BJ (cell line): ENCODE results near the gene STX18. TPM values are rescaled to one million over a fixed set of nuclear protein-coding genes. Genes with fewer than 3 reads are reported as not detected.

Experiments
- CTCF ChIA-PET: fragments of 350-600 bp; formaldehyde crosslinking; extraction: SDS; loops from one replicate; lab custom pipeline; 2021; ENCODE audit warnings: antibody characterized with exemption, inconsistent platforms; lab: Yijun Ruan, JAX
- POLR2A ChIA-PET: fragments of 300-600 bp; sonication (Branson Sonifier 250); formaldehyde crosslinking; extraction: SDS; loops from one replicate; lab custom pipeline; 2021; ENCODE audit warnings: antibody characterized with exemption; lab: Charles Lee
- DNase-seq: peaks from one replicate; pipeline ENCODE4 v3.0.0-alpha.2; 2011; ENCODE audit warnings: low read depth
- H3K27me3 ChIP-seq: 2 replicates; pipeline ENCODE4 v1.6.0; 2011; ENCODE audit warnings: low read length; ENCODE audit not compliant: control insufficient read depth, insufficient read depth
- H3K36me3 ChIP-seq: 2 replicates; pipeline ENCODE4 v1.5.1; 2011; ENCODE audit warnings: low read length; ENCODE audit not compliant: control insufficient read depth, insufficient read depth
- H3K4me3 ChIP-seq: 2 replicates; pipeline ENCODE4 v1.5.1; 2011; ENCODE audit warnings: low read depth, mild to moderate bottlenecking, control low read depth, low read length
- polyA plus RNA-seq: library from polyadenylated mRNA; depleted of rRNA; stranded (reverse); fragments of >200 nt; gene quantifications from 2 replicates; pipeline ENCODE4 v1.2.3, GENCODE V29; 2011
- TF ChIP-seq, protein P1 (sequence below): IDR thresholded peaks from 2 replicates; pipeline ENCODE4 v1.5.1; 2011; ENCODE audit warnings: low read depth, mild to moderate bottlenecking, control low read depth, inconsistent platforms, low read length, moderate library complexity; ENCODE audit not compliant: insufficient read depth

The STX18 gene
- polyA plus RNA-seq, 1 experiment: 35.6 TPM

DNA sequence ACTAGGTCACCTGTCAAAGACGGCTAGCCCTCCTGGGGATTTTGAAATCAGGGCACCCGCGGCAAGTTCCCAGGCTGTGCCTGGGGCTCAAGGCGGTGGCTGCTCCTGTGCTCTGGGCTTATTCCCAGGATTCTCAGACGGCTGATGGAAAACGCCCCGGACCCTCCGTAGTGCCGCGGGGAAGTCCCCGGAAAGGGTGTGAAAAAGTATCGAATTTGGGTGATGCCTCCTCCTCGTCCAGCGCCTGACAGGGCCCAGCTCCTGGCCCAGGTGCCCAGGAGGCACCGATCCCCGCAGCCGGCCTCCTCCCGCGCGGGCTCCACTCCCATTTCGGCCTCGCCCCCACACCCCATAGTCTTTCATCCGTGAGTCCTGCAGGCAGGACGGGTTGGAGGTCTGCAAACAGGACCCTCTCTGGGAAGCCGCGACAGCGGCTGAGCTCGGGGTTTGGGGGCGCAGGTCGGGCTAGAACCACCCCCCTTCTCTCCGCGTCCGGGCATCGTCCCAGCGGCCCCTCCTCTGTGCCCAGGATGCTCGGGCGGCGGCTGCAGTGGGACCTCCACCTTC lies 156.0 kb downstream of the STX18 start:
- ChIA-PET POLR2A (no interaction called here), CTCF (no interaction called here)
- no peaks in the 10 kb centered on the region for H3K36me3 ChIP-seq
- DNase-seq: no peak
- TF ChIP-seq, protein P1, sequence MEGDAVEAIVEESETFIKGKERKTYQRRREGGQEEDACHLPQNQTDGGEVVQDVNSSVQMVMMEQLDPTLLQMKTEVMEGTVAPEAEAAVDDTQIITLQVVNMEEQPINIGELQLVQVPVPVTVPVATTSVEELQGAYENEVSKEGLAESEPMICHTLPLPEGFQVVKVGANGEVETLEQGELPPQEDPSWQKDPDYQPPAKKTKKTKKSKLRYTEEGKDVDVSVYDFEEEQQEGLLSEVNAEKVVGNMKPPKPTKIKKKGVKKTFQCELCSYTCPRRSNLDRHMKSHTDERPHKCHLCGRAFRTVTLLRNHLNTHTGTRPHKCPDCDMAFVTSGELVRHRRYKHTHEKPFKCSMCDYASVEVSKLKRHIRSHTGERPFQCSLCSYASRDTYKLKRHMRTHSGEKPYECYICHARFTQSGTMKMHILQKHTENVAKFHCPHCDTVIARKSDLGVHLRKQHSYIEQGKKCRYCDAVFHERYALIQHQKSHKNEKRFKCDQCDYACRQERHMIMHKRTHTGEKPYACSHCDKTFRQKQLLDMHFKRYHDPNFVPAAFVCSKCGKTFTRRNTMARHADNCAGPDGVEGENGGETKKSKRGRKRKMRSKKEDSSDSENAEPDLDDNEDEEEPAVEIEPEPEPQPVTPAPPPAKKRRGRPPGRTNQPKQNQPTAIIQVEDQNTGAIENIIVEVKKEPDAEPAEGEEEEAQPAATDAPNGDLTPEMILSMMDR: no peak
- H3K4me3 ChIP-seq: no peak overlapping the region
- peaks cover 35% of the 10 kb centered on the region for H3K27me3 ChIP-seq

DNA sequence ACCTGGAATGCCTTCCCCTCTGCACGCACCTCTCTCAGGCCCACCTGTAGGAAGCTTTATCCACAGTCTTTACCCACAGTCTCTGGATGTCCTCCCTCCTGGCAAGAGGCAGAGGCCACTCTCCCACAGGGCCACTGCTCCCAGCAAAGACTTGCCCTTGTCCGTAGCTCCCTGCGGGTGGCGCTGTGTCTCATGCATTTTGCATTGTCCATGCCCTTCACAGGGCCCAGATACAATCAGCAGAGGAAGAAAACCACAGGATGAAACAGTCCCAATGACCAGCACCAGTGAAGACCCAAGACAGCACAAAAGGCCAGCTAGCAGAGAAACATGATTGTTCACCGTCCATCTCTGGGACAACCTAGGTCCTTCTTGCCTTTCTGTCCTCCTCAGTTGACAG lies 157.0 kb downstream of the STX18 start:
- ChIA-PET POLR2A (no interaction called here), CTCF (interaction anchor here (0.7 kb wide), 1 partner anchor 9 kb away, joined by 4 read pairs; no protein-coding TSS in a partner anchor)
- no peak for DNase-seq
- TF ChIP-seq, protein P1: peak; percentile 17; the same call in 1 of the 2 replicates
- Histone ChIP-seq H3K36me3 (no peaks in the 10 kb centered on the region), H3K4me3 (no peak overlapping the region), H3K27me3 (peaks cover 35% of the 10 kb centered on the region)

DNA sequence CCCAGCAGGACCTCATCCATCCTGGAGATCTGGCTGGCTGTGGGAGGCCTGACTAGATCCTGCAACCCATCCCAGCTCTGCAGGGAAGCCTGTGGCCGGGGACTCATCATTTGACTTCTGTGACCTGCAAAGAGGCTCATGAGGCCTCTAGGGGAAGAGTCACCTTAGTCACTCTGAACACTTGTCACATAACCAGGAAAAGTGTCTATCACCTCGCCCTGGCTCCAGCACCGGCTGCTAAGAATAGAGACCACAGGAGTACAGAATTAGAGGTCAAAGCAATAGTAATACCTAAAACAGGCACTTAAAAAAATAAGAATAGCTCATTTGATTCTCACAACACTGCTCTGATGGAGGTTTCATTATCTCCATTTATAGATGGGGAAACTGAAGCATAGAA lies 158.8 kb downstream of the STX18 start:
- CTCF ChIA-PET: no interaction called here
- TF ChIP-seq, protein P1: no peak
- Histone ChIP-seq H3K27me3 (peaks cover 28% of the 10 kb centered on the region), H3K36me3 (no peaks in the 10 kb centered on the region), H3K4me3 (no peak overlapping the region)
- DNase-seq: no peak
- POLR2A ChIA-PET: no interaction called here

DNA sequence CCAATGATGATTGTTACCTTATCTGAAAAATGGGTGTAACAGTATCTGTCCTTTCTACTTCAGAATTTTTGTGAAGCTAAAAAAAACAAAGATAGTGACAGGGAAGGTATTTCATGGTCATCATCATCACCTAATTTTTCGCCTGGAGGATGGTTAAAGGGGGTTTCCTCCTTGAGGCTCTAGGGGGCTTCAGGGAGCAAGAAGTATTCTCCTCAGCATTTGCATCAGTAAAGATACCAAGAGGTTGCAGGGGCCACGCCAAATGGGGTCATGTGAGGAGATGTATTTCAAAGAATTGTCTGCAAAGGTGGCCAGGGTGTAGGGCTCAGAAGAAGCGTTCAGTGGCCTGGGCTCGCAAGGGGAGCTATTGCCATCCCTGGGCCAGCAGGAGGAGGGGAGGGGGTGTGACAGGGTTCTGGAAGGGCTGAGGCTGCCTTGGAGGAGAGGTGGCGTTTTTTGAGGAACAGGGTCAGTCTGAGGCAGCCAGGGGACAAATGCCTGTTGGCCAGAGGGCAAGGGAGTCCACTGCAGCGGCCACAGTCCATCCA lies 162.2 kb downstream of the STX18 start:
- Histone ChIP-seq H3K36me3 (no peaks in the 10 kb centered on the region), H3K27me3 (peaks cover 20% of the 10 kb centered on the region), H3K4me3 (no peak overlapping the region)
- TF ChIP-seq, protein P1: no peak
- POLR2A ChIA-PET: interaction anchor here (1.0 kb wide), 1 partner anchor 782 kb away, joined by 21 read pairs; no protein-coding TSS in a partner anchor
- DNase-seq: no peak
- CTCF ChIA-PET: no interaction called here

DNA sequence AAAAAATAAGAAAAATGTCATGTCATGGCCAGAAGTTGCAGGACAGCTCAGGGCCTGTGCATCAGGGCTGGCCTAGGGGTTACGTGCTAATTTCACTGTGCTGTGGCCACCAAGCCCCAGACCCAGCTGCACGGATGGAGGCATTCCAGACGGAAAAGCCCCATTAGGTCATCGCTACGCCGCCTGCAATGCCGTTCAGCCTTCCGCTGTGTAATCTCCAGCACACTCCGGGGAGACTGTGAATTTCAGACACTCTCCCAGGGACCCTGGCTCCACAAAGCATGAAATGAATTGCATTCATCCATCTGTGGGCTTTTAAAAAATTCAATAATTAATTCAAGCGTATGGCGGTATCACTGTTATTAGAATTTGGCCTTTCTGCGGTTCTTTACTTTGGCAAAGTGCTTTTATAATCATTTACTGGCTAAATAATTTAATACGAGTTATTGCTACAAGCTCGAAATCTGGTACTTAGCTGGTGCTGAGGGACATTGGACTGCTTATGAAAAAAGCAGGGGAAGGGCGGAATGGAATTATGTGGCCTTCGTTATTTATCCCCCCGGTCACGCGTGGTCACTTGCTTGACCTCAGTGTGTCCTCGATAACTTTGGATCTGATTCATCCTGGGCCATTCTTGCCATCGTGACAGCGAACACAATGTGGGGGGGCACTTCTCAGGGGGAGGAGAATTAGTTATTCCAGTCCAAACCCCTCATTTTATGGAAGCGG lies 164.0 kb downstream of the STX18 start:
- TF ChIP-seq, protein P1: no peak
- no peak for DNase-seq
- ChIA-PET CTCF (no interaction called here), POLR2A (no interaction called here)
- Histone ChIP-seq H3K4me3 (no peak overlapping the region), H3K36me3 (no peaks in the 10 kb centered on the region), H3K27me3 (peaks cover 19% of the 10 kb centered on the region)
